Loucy (cell line): ENCODE measurements around the gene APC.

ENCODE experiments used
- EZH2phosphoT487 ChIP-seq: fragments of 200-600 bp; IDR thresholded peaks from 2 replicates; pipeline ENCODE4 v1.6.1; 2018; ENCODE audit warnings: antibody characterized with exemption, mild to moderate bottlenecking, moderate library complexity, borderline replicate concordance
- TF ChIP-seq, protein P1 (sequence below): fragments of 200-600 bp; sonication (generic); conservative IDR thresholded peaks from 2 replicates; pipeline ENCODE4 v1.5.1; 2014; ENCODE audit warnings: mild to moderate bottlenecking, antibody characterized with exemption, low read length

DNA sequence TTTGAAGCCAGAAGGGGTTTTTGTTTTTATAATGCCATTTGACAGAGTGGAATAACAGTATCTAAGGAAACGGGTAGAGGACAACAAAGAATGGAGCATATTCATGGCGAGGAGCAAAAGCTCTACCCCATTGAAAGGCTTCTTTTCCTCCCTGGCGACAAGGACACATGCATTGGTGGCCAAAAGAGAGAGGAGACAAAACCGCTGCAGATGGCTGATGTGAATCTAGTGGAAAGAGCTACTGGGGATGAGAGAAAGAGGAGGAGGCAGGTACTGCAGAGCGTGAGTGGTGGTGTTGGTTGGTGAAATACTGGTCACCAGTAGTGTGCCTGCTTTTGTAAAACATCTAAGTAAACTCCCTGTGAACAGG lies 491 bp downstream of the APC start:
- TF ChIP-seq, protein P1, sequence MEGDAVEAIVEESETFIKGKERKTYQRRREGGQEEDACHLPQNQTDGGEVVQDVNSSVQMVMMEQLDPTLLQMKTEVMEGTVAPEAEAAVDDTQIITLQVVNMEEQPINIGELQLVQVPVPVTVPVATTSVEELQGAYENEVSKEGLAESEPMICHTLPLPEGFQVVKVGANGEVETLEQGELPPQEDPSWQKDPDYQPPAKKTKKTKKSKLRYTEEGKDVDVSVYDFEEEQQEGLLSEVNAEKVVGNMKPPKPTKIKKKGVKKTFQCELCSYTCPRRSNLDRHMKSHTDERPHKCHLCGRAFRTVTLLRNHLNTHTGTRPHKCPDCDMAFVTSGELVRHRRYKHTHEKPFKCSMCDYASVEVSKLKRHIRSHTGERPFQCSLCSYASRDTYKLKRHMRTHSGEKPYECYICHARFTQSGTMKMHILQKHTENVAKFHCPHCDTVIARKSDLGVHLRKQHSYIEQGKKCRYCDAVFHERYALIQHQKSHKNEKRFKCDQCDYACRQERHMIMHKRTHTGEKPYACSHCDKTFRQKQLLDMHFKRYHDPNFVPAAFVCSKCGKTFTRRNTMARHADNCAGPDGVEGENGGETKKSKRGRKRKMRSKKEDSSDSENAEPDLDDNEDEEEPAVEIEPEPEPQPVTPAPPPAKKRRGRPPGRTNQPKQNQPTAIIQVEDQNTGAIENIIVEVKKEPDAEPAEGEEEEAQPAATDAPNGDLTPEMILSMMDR, result no peak
- no peak for TF ChIP-seq EZH2phosphoT487
